Bronchial epithelial cell (primary cell): ENCODE results near the gene NBAS. TPM values are rescaled to one million over a fixed set of nuclear protein-coding genes. Genes with fewer than 3 reads are reported as not detected.
"Not testable (repeated sequence)": the region's sequence is repeated elsewhere in the genome, so short reads cannot be mapped to it uniquely, and the experiment has no call there.

Experiments
- DNase-seq: peaks from one replicate; pipeline ENCODE4 v3.0.0-alpha.2; 2010; ENCODE audit warnings: low read depth
- FAIRE-seq: peaks from 2 replicates; lab custom pipeline; 2011; peaks lifted over from hg19 to GRCh38; lab: Jason Lieb, UNC
- H3K27me3 ChIP-seq: 2 replicates; pipeline ENCODE4 v1.5.1; 2011; ENCODE audit warnings: low read length; ENCODE audit not compliant: control insufficient read depth, insufficient read depth
- H3K36me3 ChIP-seq: 2 replicates; pipeline ENCODE4 v1.5.1; 2011; ENCODE audit warnings: low read length; ENCODE audit not compliant: control insufficient read depth, insufficient read depth
- H3K4me3 ChIP-seq: 2 replicates; pipeline ENCODE4 v1.5.1; 2011; ENCODE audit warnings: mild to moderate bottlenecking, low read depth, low read length, control low read depth
- total RNA-seq: library from RNA; depleted of rRNA; stranded (reverse); fragments of >200 nt; gene quantifications from 2 replicates; pipeline ENCODE4 v1.2.1, GENCODE V29; 2014
- TF ChIP-seq, protein P1 (sequence below): IDR thresholded peaks from 2 replicates; pipeline ENCODE4 v1.5.1; 2011; ENCODE audit warnings: mild to moderate bottlenecking, moderate library complexity, low read length, control low read depth, inconsistent platforms; ENCODE audit not compliant: insufficient read depth, severe bottlenecking

The NBAS gene
- total RNA-seq, 1 donor from 2014 or later, result 78.2 TPM

DNA sequence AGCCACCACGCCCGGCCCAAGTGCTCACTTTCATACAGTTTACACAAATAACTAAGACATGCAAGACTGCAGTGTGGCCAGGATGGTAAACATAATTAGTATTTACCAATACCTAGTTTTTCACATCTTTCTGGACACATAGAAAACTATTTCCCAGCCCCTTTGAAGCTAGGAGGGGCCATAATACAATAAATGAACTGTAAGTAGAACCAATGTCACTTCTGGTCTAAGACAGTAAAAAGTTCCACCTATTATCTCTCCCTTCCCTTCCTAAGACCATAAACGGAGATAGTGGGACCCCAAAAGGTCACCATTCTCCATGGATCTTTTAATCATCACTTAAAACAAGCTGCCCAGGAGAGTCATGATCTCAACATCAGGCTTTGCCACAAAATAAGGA, 51.0 kb downstream of the NBAS start:
- TF ChIP-seq, protein P1, sequence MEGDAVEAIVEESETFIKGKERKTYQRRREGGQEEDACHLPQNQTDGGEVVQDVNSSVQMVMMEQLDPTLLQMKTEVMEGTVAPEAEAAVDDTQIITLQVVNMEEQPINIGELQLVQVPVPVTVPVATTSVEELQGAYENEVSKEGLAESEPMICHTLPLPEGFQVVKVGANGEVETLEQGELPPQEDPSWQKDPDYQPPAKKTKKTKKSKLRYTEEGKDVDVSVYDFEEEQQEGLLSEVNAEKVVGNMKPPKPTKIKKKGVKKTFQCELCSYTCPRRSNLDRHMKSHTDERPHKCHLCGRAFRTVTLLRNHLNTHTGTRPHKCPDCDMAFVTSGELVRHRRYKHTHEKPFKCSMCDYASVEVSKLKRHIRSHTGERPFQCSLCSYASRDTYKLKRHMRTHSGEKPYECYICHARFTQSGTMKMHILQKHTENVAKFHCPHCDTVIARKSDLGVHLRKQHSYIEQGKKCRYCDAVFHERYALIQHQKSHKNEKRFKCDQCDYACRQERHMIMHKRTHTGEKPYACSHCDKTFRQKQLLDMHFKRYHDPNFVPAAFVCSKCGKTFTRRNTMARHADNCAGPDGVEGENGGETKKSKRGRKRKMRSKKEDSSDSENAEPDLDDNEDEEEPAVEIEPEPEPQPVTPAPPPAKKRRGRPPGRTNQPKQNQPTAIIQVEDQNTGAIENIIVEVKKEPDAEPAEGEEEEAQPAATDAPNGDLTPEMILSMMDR, result no peak
- no peaks in the 10 kb centered on the region for H3K27me3 ChIP-seq
- DNase-seq (no peak), FAIRE-seq (no peak)
- H3K36me3 ChIP-seq, result no peaks in the 10 kb centered on the region
- H3K4me3 ChIP-seq, result no peak overlapping the region

DNA sequence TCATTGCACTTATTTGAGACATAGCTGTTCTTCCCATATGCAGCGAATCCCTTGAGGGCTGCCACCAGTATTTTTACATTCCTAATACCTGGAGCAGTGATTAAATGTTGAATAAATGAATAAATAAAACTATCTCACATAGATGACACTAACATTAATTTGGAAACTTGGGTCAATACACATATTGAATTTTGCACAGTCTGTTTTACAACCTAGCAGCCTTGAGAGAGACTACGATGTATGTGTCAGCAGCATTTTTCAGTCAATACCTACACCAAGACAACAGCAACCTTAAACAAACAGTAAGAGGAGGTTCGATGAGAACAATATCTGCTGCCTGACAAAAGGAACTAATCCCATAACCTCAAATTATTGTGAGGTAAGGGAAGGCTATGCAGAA, 53.4 kb downstream of the NBAS start:
- FAIRE-seq, result no peak
- DNase-seq, result no peak
- Histone ChIP-seq H3K36me3 (no peaks in the 10 kb centered on the region), H3K4me3 (no peak overlapping the region), H3K27me3 (no peaks in the 10 kb centered on the region)
- TF ChIP-seq, protein P1, result no peak

DNA sequence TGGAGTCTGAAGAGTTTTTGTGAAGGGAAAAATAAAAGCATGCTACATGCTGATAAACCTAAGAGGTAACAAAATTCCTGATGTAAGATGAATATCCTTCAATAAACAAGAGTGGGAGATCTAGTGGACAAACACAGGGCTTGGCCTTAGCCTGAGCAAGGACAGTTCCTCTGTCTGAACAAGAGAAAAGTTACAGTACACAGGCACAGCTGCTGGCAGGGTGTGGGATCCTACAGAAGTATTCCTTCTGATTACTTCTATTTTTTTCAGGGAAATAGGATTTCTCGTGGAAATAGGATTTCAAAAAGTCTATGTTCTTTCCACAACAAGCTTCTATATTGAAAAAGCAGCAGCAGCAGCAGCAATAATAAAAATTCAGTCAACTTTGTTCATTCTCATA, 54.1 kb downstream of the NBAS start:
- no peaks in the 10 kb centered on the region for H3K36me3 ChIP-seq
- no peak for DNase-seq
- FAIRE-seq, result no peak
- H3K4me3 ChIP-seq, result no peak overlapping the region
- no peaks in the 10 kb centered on the region for H3K27me3 ChIP-seq
- TF ChIP-seq, protein P1, result no peak

DNA sequence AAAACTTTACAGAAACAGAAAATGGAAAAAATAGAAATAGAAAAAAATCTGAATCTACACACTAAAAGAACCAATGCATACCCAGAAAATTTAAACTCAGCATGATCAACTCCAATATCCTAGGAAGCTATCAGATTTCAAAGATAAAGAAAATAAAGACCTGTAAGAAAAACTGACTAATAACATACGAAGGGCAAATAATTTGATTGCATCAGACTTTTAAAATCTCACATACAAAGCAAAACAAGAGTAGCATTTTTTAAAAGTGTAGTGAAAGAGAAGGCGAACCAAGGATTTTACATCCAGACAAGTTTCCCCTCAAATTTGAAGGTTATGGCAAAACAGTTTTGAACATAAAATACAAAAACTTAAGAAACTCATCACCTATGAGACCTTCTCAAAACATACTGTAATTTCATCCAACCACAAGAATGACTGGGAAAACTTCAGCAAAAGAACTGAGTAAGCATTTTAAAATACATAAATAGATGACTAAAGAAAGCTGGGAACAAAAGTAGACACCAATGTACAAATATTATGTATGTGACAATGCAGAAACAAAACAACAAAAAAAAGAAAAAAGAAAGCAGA, 54.8 kb downstream of the NBAS start:
- Histone ChIP-seq H3K4me3 (no peak overlapping the region), H3K27me3 (no peaks in the 10 kb centered on the region), H3K36me3 (no peaks in the 10 kb centered on the region)
- FAIRE-seq, result no peak
- TF ChIP-seq, protein P1, result no peak
- DNase-seq, result peak; percentile 10

DNA sequence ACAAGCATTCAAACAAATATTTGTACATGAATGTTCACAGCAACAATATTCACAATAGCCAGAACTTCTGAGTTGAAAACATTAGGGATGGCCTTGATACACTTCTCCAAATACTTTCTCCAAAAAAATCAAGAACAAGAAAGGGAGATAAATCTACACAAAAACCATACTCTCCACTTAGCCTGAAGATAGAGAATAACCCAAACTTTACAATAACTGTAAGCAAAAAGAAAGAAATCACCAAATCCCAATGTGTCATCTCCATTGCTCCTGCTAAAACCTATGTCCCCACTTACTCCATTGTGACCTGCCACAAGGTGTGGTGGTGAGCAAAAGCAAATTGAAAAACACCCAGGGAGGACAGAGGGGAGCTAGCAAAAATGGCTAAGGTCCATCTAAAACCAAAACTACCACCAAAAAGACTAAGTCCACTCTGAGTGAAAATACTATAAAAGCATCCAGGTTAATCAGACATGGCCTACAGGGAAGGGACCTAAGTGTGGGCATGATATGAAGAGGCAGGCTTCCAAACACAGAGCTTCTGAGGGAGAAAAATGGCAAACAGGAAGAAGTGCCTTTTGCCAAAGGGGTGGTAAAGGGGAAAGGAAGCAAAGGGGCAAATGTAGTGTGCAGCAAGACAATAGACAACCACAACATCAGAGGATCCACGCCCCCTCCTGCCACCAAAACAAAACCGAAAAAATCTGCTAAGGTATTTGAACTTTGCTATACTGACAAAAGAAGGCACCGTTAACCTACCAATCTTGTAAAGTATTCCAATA, 56.1 kb downstream of the NBAS start:
- no peaks in the 10 kb centered on the region for H3K36me3 ChIP-seq
- TF ChIP-seq, protein P1, result no peak
- FAIRE-seq, result no peak
- H3K4me3 ChIP-seq, result no peak overlapping the region
- no peaks in the 10 kb centered on the region for H3K27me3 ChIP-seq
- no peak for DNase-seq

DNA sequence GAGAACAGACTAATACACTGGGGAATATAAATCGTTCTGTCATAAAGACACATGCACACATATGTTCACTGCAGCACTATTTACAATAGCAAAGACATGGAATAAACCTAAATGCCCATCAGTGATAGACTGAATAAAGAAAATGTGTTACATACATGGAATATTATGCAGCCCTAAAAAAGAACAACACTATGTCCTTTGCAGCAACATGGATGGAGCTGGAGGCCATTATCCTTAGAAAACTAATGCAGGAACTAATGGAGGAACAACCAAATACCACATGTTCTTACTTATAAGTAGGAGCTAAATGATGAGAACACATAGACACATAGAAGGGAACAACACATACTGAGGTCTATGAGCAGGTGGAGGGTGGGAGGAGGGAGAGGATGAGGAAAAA, 61.9 kb downstream of the NBAS start:
- H3K36me3 ChIP-seq, H3K27me3 ChIP-seq, FAIRE-seq, DNase-seq, H3K4me3 ChIP-seq: not testable (repeated sequence)
